GM18870 (cell line): ENCODE measurements around the gene SLC25A29.
"Not testable (repeated sequence)": the region's sequence is repeated elsewhere in the genome, so short reads cannot be mapped to it uniquely, and the experiment has no call there.

ENCODE experiments used
- ATAC-seq: cut with Tn5 transposase; IDR thresholded peaks from one replicate; pipeline ENCODE4 v1.9.1; 2021; ENCODE audit warnings: moderate library complexity; ENCODE audit not compliant: unreplicated experiment

SLC25A29 gene

DNA sequence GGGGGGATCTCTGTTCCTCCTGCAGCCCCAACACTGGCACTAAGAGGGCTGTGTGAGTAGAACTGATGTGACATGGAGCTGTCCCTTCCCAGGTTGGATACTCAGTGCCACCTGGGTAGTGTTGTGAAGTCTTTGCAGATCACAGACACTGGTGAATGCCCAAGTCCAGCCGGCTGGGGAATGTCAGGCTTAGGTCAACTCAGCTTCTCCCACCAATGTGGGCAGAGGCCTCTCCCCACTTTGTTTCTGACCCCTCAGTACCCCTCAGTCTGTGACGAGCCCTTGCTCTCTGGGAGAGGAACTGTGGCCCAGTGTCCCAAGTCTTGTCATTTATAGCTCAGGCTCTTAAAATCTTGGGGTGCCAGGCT lies 11.3 kb downstream of the SLC25A29 start:
- no peak for ATAC-seq

DNA sequence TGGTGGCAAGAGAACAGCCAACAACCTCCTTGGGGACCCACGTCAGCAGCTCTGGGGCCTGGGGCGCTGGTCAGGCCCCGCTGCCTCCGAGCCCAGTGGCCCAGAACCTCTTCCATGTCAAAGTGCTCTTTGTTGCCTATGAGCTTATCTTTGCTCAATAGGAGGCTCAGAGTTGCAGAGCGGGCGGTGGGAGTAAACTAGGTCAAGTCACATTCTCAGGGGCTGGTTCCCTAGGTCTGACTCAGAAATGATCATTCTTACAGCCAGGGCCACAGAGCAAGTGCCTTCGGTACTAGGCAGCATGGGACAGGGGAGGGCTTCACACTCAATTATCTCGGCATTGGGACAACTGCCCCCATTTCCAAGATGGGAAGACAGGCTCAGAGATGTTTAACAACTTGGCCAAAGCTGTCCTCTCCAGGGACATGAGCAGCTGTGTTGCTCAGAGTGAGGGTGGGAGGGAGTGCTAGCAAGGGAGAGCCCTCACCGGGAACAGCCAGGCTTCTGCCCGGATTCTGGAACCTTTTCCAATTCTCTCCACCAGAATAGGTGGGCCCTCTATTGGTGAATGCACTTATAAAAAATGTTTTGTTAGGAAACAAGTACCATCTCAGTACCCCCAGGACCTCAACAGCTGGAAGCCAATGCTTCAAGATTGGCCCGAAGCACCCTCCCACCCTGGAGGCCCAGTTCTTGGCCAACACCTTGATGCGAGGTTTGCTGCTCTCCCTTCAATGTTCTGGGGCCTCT lies 11.9 kb downstream of the SLC25A29 start:
- no peak for ATAC-seq

DNA sequence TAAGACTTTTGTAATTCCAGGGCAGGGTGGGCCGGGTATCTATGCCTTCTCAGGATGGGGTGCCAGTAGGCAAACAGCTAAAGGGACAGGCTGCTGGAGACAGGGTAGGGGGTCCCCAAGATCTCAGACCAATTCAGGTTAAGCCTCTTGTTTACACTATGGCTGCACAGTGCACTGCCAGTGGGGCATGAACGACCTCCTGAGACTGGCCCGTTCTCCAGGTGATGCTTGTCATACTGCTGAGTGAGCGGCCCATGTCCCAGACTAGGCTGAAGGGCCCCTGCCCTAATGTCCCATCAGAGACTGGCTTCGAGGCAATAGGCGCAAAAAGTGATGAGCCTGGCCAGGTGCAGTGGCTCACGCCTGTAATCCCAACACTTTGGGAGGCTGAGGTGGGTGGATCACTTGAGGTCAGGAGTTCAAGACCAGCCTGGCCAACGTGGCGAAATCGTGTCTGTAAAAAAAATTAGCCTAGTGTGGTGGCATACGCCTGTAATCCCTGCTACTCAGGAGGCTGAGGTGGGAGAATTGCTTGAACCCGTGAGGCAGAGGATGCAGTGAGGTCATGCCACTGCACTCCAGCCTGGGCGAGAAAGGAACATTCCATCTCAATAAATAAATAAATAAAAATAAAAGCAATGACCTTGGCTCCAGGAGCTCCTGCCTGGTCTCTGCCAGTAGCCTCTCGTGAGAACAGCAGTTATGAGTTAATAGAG lies 12.6 kb downstream of the SLC25A29 start:
- no peak for ATAC-seq

DNA sequence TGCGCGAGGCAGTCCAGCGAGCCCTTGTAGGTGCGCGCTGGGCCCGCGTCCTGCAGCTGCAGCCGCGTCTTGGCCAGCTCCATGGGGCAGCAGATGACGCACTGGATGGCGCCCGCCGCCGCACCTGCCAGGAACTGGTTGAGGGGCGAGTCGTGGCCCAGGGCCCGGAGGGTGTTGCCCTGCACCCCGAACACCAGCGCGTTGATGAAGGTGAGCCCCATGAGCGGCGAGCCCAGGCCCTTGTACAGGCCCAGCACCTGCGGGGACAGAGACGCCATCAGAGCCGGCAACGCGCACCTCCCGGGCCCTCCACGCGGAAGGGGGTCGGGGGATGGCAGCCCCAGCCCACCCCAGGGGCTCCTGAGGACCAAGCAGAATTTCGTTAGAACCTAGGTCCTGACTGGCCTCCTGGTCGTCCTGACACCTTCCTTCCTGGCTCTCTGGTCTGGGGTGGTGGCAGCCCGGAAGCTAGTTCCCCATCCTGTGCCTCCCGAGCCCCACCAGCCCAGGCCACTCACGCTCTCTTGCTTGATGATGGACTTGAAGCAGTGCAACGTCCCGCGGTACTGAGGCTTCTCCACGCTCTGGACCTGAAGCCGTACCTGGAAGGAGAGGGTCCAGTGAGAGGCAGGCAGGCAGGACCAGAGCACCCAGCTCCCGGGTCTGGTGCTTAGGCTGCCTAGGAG lies 13.3 kb downstream of the SLC25A29 start:
- ATAC-seq, result no peak

DNA sequence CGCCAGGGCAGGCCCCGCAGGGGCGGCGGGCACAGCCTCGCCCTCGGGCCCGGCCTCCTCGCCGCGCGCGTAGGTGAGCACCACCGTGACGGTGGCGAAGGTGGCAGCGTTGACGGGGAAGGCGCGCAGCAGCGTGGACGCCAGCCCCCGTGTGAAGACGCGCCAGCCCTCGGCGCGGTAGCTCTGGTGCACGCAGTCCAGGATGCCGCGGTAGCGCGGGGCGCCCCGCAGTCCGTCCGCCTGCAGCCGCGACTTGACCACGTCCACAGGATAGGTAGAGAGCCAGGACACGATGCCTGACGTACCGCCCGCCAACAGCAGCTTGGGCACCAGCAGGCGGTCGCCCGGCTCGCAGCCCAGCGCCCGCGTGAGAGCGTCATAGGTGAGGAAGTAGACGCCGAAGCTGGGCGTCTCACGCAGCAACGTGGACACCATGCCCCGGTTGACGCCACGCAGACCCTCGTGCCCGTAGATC lies 13.9 kb downstream of the SLC25A29 start:
- ATAC-seq, result no peak

DNA sequence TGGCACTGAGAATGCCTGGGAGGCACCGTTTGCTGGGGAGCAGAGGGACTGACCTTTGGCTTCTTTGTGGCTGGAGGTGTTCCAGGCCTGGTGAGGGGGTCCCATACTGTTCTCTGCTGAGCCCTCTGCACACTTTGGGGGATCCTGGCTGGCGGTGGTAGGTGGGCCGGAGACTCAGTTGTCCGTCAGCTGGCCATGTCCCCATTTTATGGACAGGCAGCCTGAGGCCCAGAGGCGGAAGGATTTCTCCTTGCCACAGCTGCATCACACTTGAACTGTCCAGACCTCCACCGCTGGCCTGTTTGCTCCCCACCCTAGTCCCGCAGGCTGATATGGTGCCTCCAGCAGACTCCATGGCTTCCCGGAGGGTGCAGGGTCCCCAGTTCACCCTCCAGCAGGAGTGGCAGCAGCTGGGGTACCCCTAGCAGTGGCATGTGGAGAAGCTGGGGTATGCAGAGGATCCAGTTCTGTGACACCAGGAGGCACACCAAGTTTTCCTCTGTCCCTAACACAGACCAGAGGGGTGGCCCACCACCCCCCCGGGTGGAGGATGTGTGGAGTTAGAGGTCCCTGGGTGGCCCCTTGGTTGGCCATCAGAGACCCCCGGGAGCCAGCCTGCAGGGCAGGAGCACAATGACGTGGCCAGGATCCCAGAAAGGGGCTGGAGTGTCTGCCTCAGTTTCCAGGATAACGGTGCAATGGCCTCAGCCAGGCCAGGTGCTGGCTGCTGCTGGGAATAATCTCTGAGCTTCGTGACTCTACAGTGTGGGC lies 14.8 kb downstream of the SLC25A29 start:
- ATAC-seq, result no peak

DNA sequence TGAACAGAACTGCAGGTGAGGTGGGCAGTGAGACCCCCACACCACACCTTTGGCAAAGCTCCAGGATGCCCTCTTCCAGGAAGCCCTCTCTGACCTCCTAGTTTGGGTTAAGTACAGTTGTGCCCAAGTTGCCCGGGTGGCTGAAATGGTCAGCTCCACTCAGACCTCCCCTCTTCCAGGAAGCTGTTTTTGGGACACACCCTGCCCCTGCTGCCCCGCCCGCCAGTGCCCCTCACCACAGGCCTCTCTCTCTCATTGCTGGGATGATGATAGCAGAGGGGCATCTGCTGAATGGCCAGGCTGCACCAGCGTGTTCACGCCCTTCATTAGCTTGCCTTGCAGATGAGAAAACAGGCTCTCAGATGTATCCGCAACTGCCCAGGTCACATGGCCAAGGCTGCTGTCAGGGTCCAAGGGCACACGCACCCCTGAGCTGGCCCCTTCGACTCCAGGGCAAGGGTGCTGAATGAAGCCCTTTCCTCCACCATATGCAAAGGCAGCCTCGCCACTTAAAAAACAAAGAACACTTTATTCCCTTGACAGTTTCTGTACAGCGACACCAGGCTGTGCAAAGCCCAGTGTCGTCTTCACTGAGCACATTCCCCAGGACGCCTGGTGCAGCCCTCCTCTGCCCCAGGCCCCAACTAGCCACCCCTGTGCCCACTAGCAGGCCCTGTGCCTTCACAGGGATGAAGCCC lies 15.5 kb downstream of the SLC25A29 start:
- ATAC-seq, result no peak

DNA sequence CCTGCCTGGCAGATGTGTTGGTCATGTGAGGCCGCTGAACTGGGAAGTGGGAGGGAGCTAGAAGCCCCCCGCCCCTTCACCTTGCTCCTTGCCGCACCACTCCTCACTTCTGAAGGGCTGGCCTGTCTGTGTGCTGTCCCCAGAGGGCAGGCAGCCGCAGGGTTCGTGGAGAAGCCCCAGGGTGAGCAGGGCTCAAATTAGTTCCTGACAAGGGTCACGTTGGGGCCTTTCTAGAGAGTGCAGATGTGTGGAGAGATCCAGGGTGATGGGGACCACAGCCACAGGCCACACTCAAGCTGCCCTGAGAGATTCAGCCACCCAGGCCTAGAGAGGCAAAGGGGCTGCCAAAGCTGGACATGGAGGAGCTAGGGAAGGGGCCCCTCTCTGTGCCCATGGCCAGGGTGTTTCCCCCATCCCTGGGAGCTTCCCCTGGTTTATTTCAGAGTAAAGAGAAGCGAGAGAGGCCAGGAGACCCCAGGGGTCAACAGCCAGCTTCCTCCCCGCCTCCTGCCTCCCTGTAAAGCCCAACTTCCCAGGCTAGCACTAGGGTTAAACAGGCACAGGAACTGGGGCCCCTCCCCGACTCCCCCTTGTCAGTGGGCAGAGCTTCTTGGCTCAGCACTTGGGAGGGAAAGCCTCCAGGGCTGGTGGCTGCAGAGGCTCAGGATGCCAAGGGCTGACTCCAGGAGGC lies 16.2 kb downstream of the SLC25A29 start:
- ATAC-seq, result no peak

DNA sequence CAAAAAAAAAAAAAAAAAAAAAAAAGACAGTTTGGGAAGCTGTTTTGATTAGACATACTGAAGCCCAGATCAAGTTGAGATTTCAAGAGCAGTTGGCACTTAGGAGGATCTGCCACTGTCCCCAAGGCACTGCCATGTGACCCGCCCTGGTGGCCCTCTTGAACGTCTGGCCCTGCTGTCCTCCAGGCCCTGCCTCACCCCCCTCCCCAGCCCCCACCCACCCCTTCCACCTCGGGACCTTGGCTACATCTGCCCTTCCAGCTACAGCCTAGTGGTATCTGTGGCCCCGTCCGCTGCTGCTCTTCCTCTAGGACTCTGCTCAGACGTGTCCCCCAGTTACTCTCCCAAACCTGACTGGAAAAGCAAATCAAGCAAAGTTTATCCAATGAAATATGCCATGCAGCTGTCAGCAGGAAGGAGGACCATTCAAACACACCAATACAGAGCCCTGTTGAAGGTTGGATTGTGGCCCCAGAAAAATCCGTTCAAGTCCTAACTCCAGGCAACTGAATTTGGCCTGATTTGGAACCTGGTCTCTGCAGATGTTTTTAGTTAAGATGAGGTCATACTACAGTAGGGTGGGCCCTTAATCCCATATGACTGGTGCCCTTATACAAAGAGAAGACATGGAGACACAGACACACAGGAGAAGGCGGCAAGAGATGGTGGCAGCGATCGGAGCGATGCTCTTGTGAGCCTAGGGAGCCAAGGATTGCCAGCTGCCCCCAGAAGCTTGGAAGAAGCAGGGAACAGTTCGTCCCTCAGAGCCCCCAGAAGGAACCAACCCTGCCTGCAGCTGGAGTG lies 17.7 kb downstream of the SLC25A29 start:
- ATAC-seq, result no peak

DNA sequence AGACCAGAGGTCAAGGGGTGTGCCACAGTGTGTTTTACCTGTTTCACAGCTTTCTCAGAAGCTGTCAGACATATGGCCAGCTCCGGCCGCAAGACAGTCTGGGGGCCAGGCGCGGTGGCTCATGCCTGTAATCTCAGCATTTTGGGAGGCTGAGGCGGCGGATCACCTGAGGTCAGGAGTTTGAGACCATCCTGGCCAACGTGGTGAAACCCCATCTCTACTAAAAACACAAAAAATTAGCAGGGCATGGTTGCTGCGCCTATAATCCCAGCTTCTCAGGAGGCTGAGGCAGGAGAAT lies 18.3 kb downstream of the SLC25A29 start:
- not testable (repeated sequence) for ATAC-seq

DNA sequence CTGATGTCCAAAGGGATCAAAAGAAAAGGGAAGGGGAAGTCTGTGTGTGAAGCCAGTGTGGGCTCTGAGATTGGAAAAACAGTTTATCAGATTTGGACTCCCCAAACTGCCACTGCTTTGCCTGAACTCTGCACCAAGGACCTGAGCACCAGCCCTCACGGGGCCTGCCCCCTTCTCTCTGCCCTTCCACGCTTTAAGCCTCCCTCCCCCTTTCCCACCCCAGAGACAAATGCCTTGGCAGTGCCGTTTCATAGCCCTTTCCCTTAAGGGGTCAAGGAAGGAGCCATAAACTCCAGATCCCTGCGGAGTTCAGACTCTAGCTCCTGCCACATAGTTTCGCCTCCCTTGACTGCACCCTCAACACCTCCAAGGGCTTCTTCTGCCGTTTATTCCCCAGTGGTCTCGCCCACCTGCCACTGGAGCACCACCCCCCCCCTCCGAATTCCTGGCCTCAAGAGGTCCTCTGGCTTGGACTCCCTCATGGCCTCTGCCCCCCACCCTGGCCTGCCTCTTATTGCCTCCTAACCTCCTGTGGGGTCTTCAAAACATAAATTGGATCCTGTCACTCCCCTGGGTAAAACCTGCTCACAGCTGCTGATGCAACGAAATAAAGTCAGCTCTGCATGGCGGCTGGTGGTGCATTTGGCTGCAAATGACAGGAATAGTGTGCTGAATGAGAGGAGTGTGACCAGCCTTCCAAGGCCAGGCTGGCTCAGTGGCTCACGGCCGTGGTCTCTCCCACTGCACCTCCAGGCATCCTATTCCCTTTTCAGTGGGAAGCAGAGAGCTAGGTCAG lies 18.8 kb downstream of the SLC25A29 start:
- ATAC-seq, result no peak

DNA sequence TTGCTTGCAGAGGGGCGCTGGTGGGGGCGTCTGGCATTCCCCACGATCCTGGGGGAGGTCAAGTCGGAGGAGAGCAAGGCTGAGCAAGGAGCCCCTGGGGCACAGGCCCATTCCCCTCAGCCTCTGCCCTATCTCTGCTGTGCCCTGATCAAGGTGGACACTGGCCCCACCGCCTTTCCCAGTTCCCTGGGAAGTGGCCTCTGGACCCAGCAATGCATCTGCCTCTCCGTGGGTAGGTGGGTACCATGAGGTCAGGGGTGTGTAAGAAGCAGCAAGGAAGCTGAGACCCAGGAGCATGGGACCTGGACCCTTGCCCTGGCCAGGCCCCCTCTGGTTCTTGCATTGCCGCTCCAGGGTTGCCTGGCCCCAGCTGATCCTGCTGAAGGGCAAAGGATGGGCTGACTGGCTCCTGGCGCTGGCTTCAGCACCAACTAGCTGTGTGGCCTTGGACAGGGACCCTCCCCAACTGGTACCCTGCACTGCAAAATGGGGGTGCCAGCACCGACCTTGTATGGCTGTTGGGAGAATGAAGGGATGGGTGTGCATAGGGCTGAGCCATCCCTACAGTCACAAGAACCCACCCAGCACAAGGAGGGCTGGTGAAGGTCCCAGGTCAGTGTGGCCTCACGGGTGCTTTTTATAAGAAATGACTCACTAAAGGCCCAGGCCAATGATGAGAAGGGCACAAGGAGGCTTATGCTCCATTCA lies 19.6 kb downstream of the SLC25A29 start:
- no peak for ATAC-seq

DNA sequence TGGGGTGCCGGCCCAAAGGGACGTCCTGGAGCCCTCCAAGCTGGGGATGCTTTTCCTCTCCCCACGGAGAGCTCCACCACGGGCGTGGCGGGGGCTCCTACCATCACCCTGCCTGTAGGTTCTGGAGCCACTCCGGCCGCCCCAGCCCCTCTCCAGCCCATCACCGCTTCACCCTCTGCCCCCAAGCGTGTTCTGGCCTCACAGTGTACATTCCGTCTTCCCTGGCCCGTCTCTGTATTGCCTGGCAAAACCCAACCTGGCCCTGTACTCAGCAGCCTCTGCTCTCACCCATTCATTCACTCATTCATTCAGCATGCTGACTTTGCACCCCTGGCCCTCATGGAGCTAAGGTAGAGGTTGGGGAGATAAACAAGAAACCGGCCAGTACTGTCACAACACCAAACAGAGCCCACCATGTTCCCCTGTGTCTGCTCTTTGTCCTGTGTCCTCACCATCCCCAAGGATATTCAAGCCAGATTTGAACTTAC lies 20.3 kb downstream of the SLC25A29 start:
- no peak for ATAC-seq

DNA sequence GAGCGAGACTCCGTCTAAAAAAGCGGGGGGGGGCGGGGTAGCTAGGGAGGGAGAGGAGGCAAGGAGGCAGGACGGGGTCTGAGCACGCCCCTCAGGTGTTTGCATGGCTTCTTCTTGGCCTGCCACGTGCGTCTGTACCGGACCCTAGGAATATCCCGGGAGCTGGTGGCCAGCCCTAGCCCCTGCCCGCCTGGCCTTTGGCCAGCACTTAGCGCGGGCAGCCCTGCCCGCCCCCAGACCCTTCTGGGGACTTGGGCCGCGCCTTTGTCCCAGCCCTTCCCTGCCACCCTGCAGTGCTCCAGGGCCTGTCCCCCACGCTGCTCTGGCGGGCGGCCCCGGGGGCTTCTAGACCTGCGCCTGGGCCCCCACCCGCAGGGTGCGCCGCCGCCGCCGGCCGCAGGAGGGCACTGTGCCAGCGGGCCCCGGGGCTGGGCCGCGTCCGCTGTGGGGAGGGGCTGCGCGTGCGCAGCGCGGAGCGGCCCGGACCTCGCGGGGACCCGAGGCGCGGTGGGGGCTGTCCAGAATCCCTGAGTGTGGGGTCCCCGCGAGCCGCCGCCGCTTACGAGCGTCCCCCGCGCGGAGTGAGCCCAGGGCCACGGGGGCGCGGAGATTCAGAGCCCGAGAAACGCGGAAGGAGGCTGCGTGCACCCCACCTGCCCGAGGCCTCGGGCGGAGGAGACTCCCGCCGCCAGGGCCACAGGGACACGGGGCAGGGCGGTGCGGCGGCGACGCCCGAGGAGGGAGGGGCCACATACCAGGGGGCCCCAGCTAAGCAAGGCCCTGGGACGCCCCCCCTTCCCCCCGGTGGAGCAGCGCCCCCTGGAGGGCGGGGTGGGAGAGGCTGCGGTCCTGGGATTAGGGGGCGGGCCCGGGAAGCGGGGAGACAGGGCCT lies 21.0 kb downstream of the SLC25A29 start:
- ATAC-seq, result peak; percentile 50

DNA sequence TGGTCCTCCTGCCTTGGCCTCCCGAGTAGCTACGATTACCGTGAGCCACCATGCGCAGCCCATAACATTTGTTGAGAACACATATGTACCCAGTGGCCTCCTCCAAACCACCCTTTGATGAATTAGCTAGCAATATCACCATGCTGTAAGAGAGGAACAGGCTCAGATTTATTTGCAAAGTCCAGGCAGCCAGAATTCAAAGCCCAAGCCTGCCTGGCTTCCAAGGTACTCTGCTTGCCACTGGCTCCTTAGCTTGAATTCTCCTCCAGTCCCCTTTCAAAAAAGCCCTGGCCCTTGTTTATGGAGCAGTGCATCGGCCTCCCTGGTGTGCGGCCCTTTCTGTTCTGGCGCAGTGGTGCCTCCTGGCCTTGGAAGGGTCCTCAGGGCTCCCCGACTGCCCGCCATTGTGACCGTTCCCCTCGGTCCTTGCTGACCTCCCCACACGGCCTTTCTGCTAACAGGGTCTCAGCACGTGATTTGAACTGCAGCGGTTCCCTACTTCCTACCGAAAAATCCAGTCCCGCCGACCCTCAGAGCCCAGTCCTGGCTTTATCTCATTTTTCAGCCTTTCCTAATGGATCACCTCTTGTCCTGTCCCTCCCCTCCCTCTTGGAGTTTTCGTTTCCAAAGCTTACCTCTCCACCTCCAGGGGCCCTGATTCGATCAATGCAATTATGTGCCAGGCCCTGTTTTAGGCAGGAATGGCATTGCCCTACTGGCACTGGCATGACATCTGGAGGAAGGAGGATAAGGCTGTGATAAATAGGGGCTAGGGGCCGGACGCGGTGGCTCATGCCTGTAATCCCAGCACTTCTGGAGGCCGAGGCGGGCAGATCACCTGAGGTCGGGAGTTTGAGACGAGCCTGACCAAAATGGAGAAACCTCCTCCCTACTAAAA lies 22.0 kb downstream of the SLC25A29 start:
- ATAC-seq, result no peak

DNA sequence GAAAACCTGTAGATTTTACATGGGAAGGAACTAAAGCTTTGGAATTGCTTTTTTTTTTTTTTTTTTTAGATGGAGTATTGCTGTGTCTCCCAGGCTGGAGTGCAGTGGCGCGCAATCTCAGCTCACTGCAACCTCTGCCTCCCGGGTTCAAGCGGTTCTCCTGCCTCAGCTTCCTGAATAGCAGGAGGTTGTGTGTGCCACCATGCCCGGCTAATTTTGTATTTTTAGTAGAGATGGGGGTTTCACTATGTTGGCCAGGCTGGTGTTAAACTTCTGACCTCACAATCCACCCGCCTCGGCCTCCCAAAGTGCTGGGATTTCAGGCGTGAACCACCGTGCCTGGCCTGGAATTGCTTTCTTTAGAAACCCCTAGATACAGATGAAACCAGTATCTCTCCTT lies 22.8 kb downstream of the SLC25A29 start:
- not testable (repeated sequence) for ATAC-seq
